ENCODE results near the gene ZFYVE28. TPM values are rescaled to one million over a fixed set of nuclear protein-coding genes. Genes with fewer than 3 reads are reported as not detected.

ZFYVE28 gene
- total RNA-seq, 1 experiment from 2014 or later: 1.5 TPM

DNA sequence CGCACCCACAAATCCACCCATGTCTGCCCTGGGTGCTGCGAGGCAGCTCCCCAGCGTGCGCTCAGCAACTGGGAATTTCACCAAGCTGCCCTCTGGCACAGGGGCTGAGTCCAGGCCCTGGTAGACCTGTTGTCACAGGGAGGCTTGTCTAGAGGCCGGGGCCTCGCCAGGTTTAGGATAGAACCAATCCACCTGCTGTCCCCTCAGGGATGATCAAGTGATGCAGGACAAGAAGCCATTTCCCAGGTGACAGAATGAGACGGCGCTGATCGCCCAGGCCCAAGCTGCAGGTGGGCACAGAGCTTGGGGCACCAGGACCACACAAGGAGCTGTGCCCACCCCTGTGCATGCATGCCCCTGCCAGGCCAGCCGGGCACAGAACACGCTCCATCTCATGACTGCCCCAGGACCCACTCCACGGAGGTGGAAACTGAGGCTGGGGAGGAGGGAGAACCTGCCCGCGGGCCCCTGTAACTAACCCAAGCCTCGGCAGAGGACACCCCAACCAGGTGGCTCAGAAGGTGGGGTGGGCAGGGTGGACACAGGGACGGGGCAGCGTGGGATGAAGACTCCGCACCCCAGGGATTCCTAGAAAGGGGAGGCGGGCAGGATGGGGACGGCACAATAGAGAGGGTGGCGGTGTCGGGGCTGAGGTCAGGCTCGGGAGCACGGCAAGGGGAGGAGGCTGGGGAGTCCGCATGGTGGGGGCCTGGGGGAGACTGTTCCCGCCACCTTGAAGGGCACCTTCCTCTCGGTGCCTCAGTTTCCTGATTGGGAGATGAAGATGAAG lies 78.0 kb downstream of the ZFYVE28 start:
- Histone ChIP-seq H3K27me3 (no peaks in the 10 kb centered on the region), H3K9me3 (no peaks in the 10 kb centered on the region), H3K36me3 (no peaks in the 10 kb centered on the region), H3K4me3 (no peak overlapping the region)
- DNase-seq: no peak

- no peak for DNase-seq
- Histone ChIP-seq H3K4me3 (no peak overlapping the region), H3K27me3 (no peaks in the 10 kb centered on the region), H3K9me3 (no peaks in the 10 kb centered on the region), H3K36me3 (no peaks in the 10 kb centered on the region)
These were observed 78.8 kb downstream of the ZFYVE28 start for GRCh38 chr4:2339458-2340271.

DNA sequence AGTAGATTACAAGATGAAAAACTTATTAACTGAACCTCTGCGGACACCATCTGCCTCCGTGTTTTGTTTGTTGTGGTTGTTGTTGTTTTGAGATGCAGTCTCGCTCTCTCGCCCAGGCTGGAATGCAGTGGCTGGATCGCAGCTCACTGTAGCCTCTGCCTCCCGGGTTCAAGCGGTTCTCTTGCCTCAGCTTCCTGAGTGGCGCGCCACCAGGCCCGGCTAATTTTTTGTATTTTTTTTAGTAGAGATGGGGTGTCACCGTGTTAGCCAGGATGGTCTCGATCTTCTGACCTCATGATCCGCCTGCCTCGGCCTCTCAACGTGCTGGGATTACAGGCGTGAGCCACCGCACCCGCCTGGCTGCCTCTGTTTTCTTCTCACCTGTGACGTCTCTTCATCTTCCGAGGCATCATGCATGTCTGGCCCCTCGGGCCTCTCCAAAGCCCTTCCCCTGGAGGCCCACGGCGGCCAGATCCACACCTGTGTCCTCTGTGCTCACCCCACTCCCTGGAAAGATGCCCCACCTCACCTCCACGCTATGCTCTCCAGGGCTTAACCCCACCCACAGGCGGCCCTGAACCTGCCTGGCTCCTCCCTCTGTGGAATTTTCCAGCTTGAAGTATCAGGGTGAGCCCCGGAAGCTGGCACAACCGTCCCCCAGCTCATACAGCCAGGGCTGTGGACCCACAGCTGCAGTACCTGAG lies 79.5 kb downstream of the ZFYVE28 start:
- no peak for DNase-seq
- Histone ChIP-seq H3K9me3 (no peaks in the 10 kb centered on the region), H3K4me3 (no peak overlapping the region), H3K27me3 (no peaks in the 10 kb centered on the region), H3K36me3 (no peaks in the 10 kb centered on the region)

DNA sequence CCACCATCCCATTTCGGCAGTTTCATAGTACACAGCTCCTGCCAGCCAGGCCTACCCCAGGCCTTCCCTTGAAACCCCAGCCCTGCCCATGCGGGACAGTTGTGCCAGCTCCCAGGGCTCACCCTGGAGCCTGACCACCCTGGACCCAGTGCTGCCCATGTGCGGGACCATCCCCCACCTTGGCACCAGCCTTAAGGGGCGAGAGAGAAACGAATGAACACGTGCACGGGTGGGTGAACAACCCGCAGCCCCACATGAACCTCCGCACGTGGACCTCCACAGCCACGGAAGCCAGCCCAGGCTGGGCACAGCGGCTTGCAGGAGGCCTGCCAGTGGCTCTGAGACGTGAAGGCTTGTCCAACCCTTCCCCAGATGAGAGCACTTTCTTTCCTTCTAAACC lies 80.5 kb downstream of the ZFYVE28 start:
- Histone ChIP-seq H3K36me3 (no peaks in the 10 kb centered on the region), H3K9me3 (no peaks in the 10 kb centered on the region), H3K4me3 (no peak overlapping the region), H3K27me3 (no peaks in the 10 kb centered on the region)
- DNase-seq: no peak

- no peaks in the 10 kb centered on the region for H3K27me3 ChIP-seq
- no peak overlapping the region for H3K4me3 ChIP-seq
- DNase-seq: no peak
- H3K36me3 ChIP-seq: no peaks in the 10 kb centered on the region
- H3K9me3 ChIP-seq: no peaks in the 10 kb centered on the region
These were observed 81.2 kb downstream of the ZFYVE28 start for GRCh38 chr4:2337131-2337723.

DNA sequence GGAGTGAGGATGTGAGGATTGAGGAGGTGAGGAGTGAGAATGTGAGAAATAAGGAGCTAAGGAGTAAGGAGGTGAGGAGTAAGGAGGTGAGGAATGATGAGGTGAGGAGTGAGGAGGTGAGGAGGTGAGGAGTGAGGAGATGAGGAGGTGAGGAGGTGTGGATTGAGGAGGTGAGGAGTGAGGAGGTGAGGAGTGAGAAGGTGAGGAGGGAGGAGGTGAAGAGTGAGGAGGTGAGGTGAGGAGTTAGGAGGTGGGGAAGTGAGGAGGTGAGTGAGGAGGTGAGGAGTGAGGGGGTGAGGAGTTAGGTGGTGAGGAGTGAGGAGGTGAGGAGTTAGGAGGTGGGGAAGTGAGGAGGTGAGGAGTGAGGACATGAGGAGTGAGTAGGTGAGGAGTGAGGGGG lies 81.8 kb downstream of the ZFYVE28 start:
- H3K9me3 ChIP-seq: no peaks in the 10 kb centered on the region
- DNase-seq: no peak
- H3K27me3 ChIP-seq: no peaks in the 10 kb centered on the region
- no peak overlapping the region for H3K4me3 ChIP-seq
- H3K36me3 ChIP-seq: no peaks in the 10 kb centered on the region

- Histone ChIP-seq H3K27me3 (no peaks in the 10 kb centered on the region), H3K36me3 (no peaks in the 10 kb centered on the region), H3K4me3 (no peak overlapping the region), H3K9me3 (no peaks in the 10 kb centered on the region)
- no peak for DNase-seq
These were observed 82.7 kb downstream of the ZFYVE28 start for GRCh38 chr4:2335729-2336101.

DNA sequence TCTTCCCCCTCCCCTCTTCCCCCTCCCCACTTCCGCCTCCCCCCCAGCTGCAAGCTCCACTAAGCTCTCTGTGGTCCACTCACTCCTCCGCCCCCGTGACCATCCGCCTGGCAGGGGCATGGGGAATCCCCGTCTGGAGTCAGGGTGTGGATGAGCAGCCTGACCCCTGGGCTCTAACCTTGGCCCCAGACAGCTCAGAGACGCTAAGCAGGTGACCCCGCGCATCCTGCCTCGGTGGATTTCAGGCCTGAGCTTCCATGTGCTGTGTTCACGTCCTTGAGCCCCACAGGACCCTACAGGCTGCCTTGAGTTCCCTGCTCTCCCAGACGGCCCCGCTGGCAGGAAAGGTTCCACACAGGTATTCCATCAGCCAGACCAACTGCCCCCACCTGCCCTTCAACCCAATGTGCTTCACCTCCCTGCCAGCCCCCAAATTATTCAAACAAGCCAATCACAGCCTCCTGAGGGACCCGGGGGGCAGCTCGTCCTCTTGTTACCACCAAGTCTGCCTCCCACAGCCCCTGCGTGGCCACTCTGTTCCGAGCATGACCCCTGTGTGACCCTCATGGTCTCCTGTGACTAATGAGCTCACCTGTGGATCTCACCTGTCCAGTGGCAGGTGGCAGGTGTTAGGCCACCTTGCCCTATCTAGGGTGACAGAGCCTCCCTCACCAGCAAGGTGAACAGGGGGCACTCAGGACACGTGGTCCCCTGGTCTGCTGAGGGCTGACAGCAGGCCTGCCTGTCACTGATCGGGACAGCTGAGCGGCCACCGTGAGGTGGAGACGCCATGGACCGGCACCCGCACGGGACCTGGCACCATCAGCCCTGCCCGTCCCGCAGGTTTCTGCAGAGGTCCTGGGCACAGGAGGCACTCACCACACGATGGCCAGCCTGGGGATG lies 83.4 kb downstream of the ZFYVE28 start:
- DNase-seq: no peak
- Histone ChIP-seq H3K27me3 (no peaks in the 10 kb centered on the region), H3K4me3 (no peak overlapping the region), H3K9me3 (no peaks in the 10 kb centered on the region), H3K36me3 (no peaks in the 10 kb centered on the region)

GRCh38 chr4:2333916-2334644 lies 84.4 kb downstream of the ZFYVE28 start:
- Histone ChIP-seq H3K9me3 (no peaks in the 10 kb centered on the region), H3K4me3 (no peak overlapping the region), H3K27me3 (no peaks in the 10 kb centered on the region), H3K36me3 (no peaks in the 10 kb centered on the region)
- DNase-seq: no peak

- no peaks in the 10 kb centered on the region for H3K27me3 ChIP-seq
These were observed 85.0 kb downstream of the ZFYVE28 start for GRCh38 chr4:2333356-2333841.

GRCh38 chr4:2332976-2333319 lies 85.5 kb downstream of the ZFYVE28 start:
- H3K36me3 ChIP-seq: no peaks in the 10 kb centered on the region

More at GRCh38 chr4:2333356-2333841, 85.0 kb downstream of the ZFYVE28 start:
- Histone ChIP-seq H3K36me3 (no peaks in the 10 kb centered on the region), H3K4me3 (no peak overlapping the region), H3K9me3 (no peaks in the 10 kb centered on the region)
- DNase-seq: no peak

GRCh38 chr4:2332201-2332975 lies 86.1 kb downstream of the ZFYVE28 start:
- Histone ChIP-seq H3K4me3 (no peak overlapping the region), H3K36me3 (no peaks in the 10 kb centered on the region), H3K9me3 (peaks cover 3% of the 10 kb centered on the region; the same call in 1 of the 2 replicates), H3K27me3 (no peaks in the 10 kb centered on the region)
- DNase-seq: no peak

More at GRCh38 chr4:2332976-2333319, 85.5 kb downstream of the ZFYVE28 start:
- no peak overlapping the region for H3K4me3 ChIP-seq
- H3K27me3 ChIP-seq: no peaks in the 10 kb centered on the region
- no peak for DNase-seq
- H3K9me3 ChIP-seq: no peaks in the 10 kb centered on the region

- DNase-seq: no peak
- Histone ChIP-seq H3K9me3 (peaks cover 3% of the 10 kb centered on the region; the same call in 1 of the 2 replicates), H3K27me3 (no peaks in the 10 kb centered on the region), H3K4me3 (no peak overlapping the region), H3K36me3 (no peaks in the 10 kb centered on the region)
These were observed 86.8 kb downstream of the ZFYVE28 start for GRCh38 chr4:2331519-2332200.

GRCh38 chr4:2331043-2331420 lies 87.4 kb downstream of the ZFYVE28 start:
- Histone ChIP-seq H3K4me3 (no peak overlapping the region), H3K27me3 (no peaks in the 10 kb centered on the region), H3K9me3 (peaks cover 3% of the 10 kb centered on the region; the same call in 1 of the 2 replicates)

More at GRCh38 chr4:2331043-2331420, 87.4 kb downstream of the ZFYVE28 start:
- no peaks in the 10 kb centered on the region for H3K36me3 ChIP-seq
- no peak for DNase-seq
